Pancreas (tissue), 10 donors: Measurements from ENCODE around the gene GMDS. TPM values are rescaled to one million over a fixed set of nuclear protein-coding genes. Genes with fewer than 3 reads are reported as not detected.

Experiments used
- ATAC-seq, 4 donors: fragments of 200-7000 bp; cut with Tn5 transposase; one replicate each; pipeline versions ENCODE4 v1.8.0 to v1.9.1; 2020; ENCODE audit warnings: mild to moderate bottlenecking in 4 of 4, moderate library complexity in 4 of 4
- DNase-seq, 6 donors: peaks; one replicate each; pipeline ENCODE4 v3.0.0-alpha.2; 2020
- FAIRE-seq: peaks from 2 replicates; lab custom pipeline; 2012; peaks lifted over from hg19 to GRCh38; lab: Jason Lieb, UNC
- H3K27ac ChIP-seq, 4 donors: fragments of 200-600 bp; sonication (generic); 1 replicate in 3 of 4; 2 replicates in 1 of 4; pipeline versions ENCODE4 v1.5.0 to v1.8.0; 2020
- H3K27me3 ChIP-seq, 4 donors: fragments of 200-600 bp; one replicate each; pipeline ENCODE4 v1.8.0; 2021
- H3K36me3 ChIP-seq, 3 donors: fragments of 200-600 bp; sonication (generic) in 1 of 3; one replicate each; pipeline versions ENCODE4 v1.5.0 to v1.8.0; 2020 to 2021
- H3K4me1 ChIP-seq, 3 donors: fragments of 200-600 bp; one replicate each; pipeline ENCODE4 v1.8.0; 2021
- H3K4me3 ChIP-seq, 4 donors: fragments of 200-600 bp; sonication (generic) in 2 of 4; one replicate each; pipeline versions ENCODE4 v1.5.0 to v1.8.0; 2020 to 2021
- H3K9me3 ChIP-seq, 4 donors: fragments of 200-600 bp; one replicate each; pipeline ENCODE4 v1.8.0; 2021
- CTCF ChIP-seq, 4 donors: fragments of 200-600 bp; sonication (generic) in 3 of 4; IDR thresholded peaks; one replicate each; pipeline versions ENCODE4 v1.5.0 to v1.8.0; 2021; ENCODE audit warnings: antibody characterized with exemption in 4 of 4
- WGBS, 2 donors: extraction: QIAGEN DNeasy Blood & Tissue Kit; methylation state at CpG; one replicate each; pipeline ENCODE4 v1.1.7; 2013; 5-methylcytosine and 5-hydroxymethylcytosine counted together
- intact Hi-C, 3 donors: fragments of 100-400 bp; cut with DNase I; formaldehyde crosslinking; loops; one replicate each; pipeline versions ENCODE4 v1.11.1 to v1.14.2; 2022
- polyA plus RNA-seq, 2 donors: library from polyadenylated mRNA; stranded (reverse); fragments of 200-250 nt; gene quantifications; one replicate each; pipeline ENCODE4 v1.2.3, GENCODE V29; 2013
- total RNA-seq, 6 donors: library from RNA; stranded (reverse); fragmentation: NEBNext Ultra II Directional in 4 of 6; extraction: Animal tissue kit (Norgen Biotek cat#: 25700) in 4 of 6; gene quantifications; one replicate each; pipeline versions ENCODE4 v1.2.1 to v1.2.4, GENCODE V29; 2021 to 2023
- donor health status: healthy with polysubstance abuse.
- donor health status: DM: no; HTN: no; CAD: no; lungs with moderate emphysema.
- donor health status: DM: no; HTN: no; CAD: no.
- donor health status: control.
- donor health status: control.
- donor health status: Bipolar disorder and iron deficiency.
- donor health status: DM: yes; HTN: yes; CAD: no.
- donor health status: DM: no; HTN: no; CAD: no.
- donor health status: DM: no; HTN: no; CAD: no.
- donor health status: DM: yes; HTN: yes; CAD: no.

Gene GMDS
- total and polyA plus RNA-seq, 8 donors, result 7.6 to 40.8 (median 26.5) TPM

- no peaks in the 10 kb centered on the region for H3K4me1 ChIP-seq
- no peak for ATAC-seq
- no peak for DNase-seq
- intact Hi-C loops, result no loop called here
- H3K9me3 ChIP-seq, result no peaks in the 10 kb centered on the region
- TF ChIP-seq CTCF (IDR thresholded peaks at IDR 0.05), result no peak
- 55 to 79% methylated on average over 2 of the region's 2 CpGs for WGBS, 2 donors
- no peaks in the 10 kb centered on the region for H3K36me3 ChIP-seq
- no peak overlapping the region for H3K4me3 ChIP-seq
- no peaks in the 10 kb centered on the region for H3K27me3 ChIP-seq
- no peak overlapping the region for H3K27ac ChIP-seq
- FAIRE-seq, result no peak
Measured at GRCh38 chr6:2047855-2048254, 197.6 kb downstream of the GMDS start.

- H3K4me3 ChIP-seq, result no peak overlapping the region
- no peaks in the 10 kb centered on the region for H3K4me1 ChIP-seq
- FAIRE-seq, result no peak
- H3K9me3 ChIP-seq, result no peaks in the 10 kb centered on the region
- no peaks in the 10 kb centered on the region for H3K36me3 ChIP-seq
- no peak for DNase-seq
- no peaks in the 10 kb centered on the region for H3K27me3 ChIP-seq
- TF ChIP-seq CTCF (IDR thresholded peaks at IDR 0.05), result no peak
- H3K27ac ChIP-seq, result no peak overlapping the region
- ATAC-seq, result no peak
- WGBS, 2 donors, result 98 to 100% methylated on average over 4 of the region's 4 CpGs
- intact Hi-C loops, result no loop called here
Measured at GRCh38 chr6:2044192-2044591, 201.2 kb downstream of the GMDS start.

- Histone ChIP-seq H3K27ac (no peak overlapping the region), H3K4me3 (no peak overlapping the region), H3K9me3 (no peaks in the 10 kb centered on the region), H3K36me3 (no peaks in the 10 kb centered on the region), H3K27me3 (no peaks in the 10 kb centered on the region), H3K4me1 (no peaks in the 10 kb centered on the region)
- no peak for TF ChIP-seq CTCF (IDR thresholded peaks at IDR 0.05)
- DNase-seq (no peak), FAIRE-seq (no peak), ATAC-seq (no peak)
- WGBS, 2 donors, result 89 to 93% methylated on average over 6 of the region's 6 CpGs
- intact Hi-C loops, result no loop called here
Measured at GRCh38 chr6:2042956-2043648, 202.3 kb downstream of the GMDS start.

- DNase-seq (no peak), ATAC-seq (peak in 2 of 4 donors; percentile 19 to 34), FAIRE-seq (no peak)
- no peak for TF ChIP-seq CTCF (IDR thresholded peaks at IDR 0.05)
- H3K4me3 ChIP-seq, result no peak overlapping the region
- intact Hi-C loops, result no loop called here
- H3K9me3 ChIP-seq, result no peaks in the 10 kb centered on the region
- no peaks in the 10 kb centered on the region for H3K36me3 ChIP-seq
- peaks cover 0 to 9% (median 0%) of the 10 kb centered on the region in 3 donors for H3K4me1 ChIP-seq
- WGBS, 2 donors, result 67 to 68% methylated on average over 8 of the region's 8 CpGs
- H3K27ac ChIP-seq, result no peak overlapping the region
- H3K27me3 ChIP-seq, result no peaks in the 10 kb centered on the region
Measured at GRCh38 chr6:2038092-2038491, 207.3 kb downstream of the GMDS start.

- peak in 2 of 4 donors; percentile 27 to 35 for ATAC-seq
- WGBS, 2 donors, result 93% methylated on average over 10 of the region's 10 CpGs
- Histone ChIP-seq H3K9me3 (no peaks in the 10 kb centered on the region), H3K36me3 (no peaks in the 10 kb centered on the region), H3K27ac (no peak overlapping the region), H3K4me1 (peaks cover 0 to 9% (median 0%) of the 10 kb centered on the region in 3 donors), H3K4me3 (no peak overlapping the region), H3K27me3 (no peaks in the 10 kb centered on the region)
- intact Hi-C loops, result no loop called here
- DNase-seq, result no peak
- FAIRE-seq, result no peak
- no peak for TF ChIP-seq CTCF (IDR thresholded peaks at IDR 0.05)
Measured at GRCh38 chr6:2037237-2037926, 208.0 kb downstream of the GMDS start.
